Measurements from ENCODE around the gene AFAP1L2. TPM values are rescaled to one million over a fixed set of nuclear protein-coding genes. Genes with fewer than 3 reads are reported as not detected.

AFAP1L2 gene
- total and polyA plus RNA-seq, 2 donors (not counting 1 experiment from before 2014, with no cell fraction given): 4.7 to 4.9 TPM

GRCh38 chr10:114445332-114445731, 41.0 kb upstream of the AFAP1L2 start:
- Histone ChIP-seq H3K79me2 (ENCODE audit: control insufficient read depth, insufficient read depth, low read length) (no peaks in the 10 kb centered on the region), H2AFZ (ENCODE audit: insufficient read depth, low read depth, low read length, poor library complexity, severe bottlenecking) (no peak overlapping the region), H3K4me3 (ENCODE audit: control extremely low read depth in 1 of 5, extremely low read depth in 1 of 5, insufficient read depth in 1 of 5, low read depth in 2 of 5, low read length in 4 of 5) (no peak overlapping the region), H3K9ac (ENCODE audit: low read length) (no peak overlapping the region), H3K27me3 (replicated peaks in 1 of 4; ENCODE audit: control extremely low read depth in 1 of 4, control insufficient read depth in 3 of 4, insufficient read depth in 4 of 4, low read length in 3 of 4) (no peaks in the 10 kb centered on the region), H3K27ac (ENCODE audit: low read length in 2 of 2) (no peak overlapping the region), H3K9me3 (ENCODE audit: control extremely low read depth in 1 of 3, control insufficient read depth in 2 of 3, insufficient read depth in 1 of 3, low read length in 2 of 3) (no peaks in the 10 kb centered on the region), H4K20me1 (ENCODE audit: control insufficient read depth, insufficient read depth, low read length, poor library complexity, severe bottlenecking) (no peaks in the 10 kb centered on the region), H3K4me2 (replicated peaks; ENCODE audit: low read depth, low read length, poor library complexity, severe bottlenecking) (no peak overlapping the region), H3K4me1 (ENCODE audit: control insufficient read depth in 2 of 2, insufficient read depth in 2 of 2, low read length in 2 of 2) (no peaks in the 10 kb centered on the region), H3K36me3 (replicated peaks in 1 of 2; ENCODE audit: control extremely low read depth in 1 of 2, control insufficient read depth in 1 of 2, extremely low read depth in 1 of 2, insufficient read depth in 2 of 2, low read length in 1 of 2) (peaks cover 0 to 65% of the 10 kb centered on the region in 2 experiments)
- Mint-ChIP-seq H3K4me3 (no peak overlapping the region), H3K9me3 (ENCODE audit: insufficient read depth) (no peaks in the 10 kb centered on the region), H3K4me1 (no peaks in the 10 kb centered on the region), H3K27me3 (no peaks in the 10 kb centered on the region), H3K27ac (no peak overlapping the region)
- 96% methylated on average over 5 of the region's 6 CpGs for whole genome bisulfite sequencing (ENCODE audit: insufficient coverage)
- CTCF ChIA-PET: no interaction called here
- intact Hi-C loops (cut with micrococcal nuclease): no loop called here
- POLR2A ChIA-PET: no interaction called here
- ATAC-seq (ENCODE audit: low read depth) (no peak), DNase-seq (no peak)
- TF ChIP-seq EZH2 (IDR thresholded peaks at IDR 0.05; ENCODE audit: borderline replicate concordance, insufficient read depth, low read depth, low read length, poor library complexity, severe bottlenecking) (no peak), CTCF (IDR thresholded peaks at IDR 0.05) (no peak)

- CTCF ChIA-PET: interaction anchor here (1.5 kb wide), 1 partner anchor 14 kb away, joined by 3 read pairs; no protein-coding TSS in a partner anchor
- H3K79me2 ChIP-seq (ENCODE audit: control insufficient read depth, insufficient read depth, low read length): no peaks in the 10 kb centered on the region
- POLR2A ChIA-PET: no interaction called here
- no peaks in the 10 kb centered on the region for H3K9me3 Mint-ChIP-seq (ENCODE audit: insufficient read depth)
- no peaks in the 10 kb centered on the region for H4K20me1 ChIP-seq (ENCODE audit: control insufficient read depth, insufficient read depth, low read length, poor library complexity, severe bottlenecking)
- H3K36me3 ChIP-seq (replicated peaks in 1 of 2; ENCODE audit: control extremely low read depth in 1 of 2, control insufficient read depth in 1 of 2, extremely low read depth in 1 of 2, insufficient read depth in 2 of 2, low read length in 1 of 2): peaks cover 0 to 68% of the 10 kb centered on the region in 2 experiments
- H3K27ac ChIP-seq (ENCODE audit: low read length in 2 of 2): no peak overlapping the region
- H3K4me1 ChIP-seq (ENCODE audit: control insufficient read depth in 2 of 2, insufficient read depth in 2 of 2, low read length in 2 of 2): no peaks in the 10 kb centered on the region
- no peak for DNase-seq
- intact Hi-C loops (cut with micrococcal nuclease): no loop called here
- H3K9ac ChIP-seq (ENCODE audit: low read length): no peak overlapping the region
- H3K27ac Mint-ChIP-seq: no peak overlapping the region
- TF ChIP-seq CTCF (IDR thresholded peaks at IDR 0.05): no peak
- no peak for TF ChIP-seq EZH2 (IDR thresholded peaks at IDR 0.05; ENCODE audit: borderline replicate concordance, insufficient read depth, low read depth, low read length, poor library complexity, severe bottlenecking)
- H3K27me3 ChIP-seq (replicated peaks in 1 of 4; ENCODE audit: control extremely low read depth in 1 of 4, control insufficient read depth in 3 of 4, insufficient read depth in 4 of 4, low read length in 3 of 4): no peaks in the 10 kb centered on the region
- no peaks in the 10 kb centered on the region for H3K4me1 Mint-ChIP-seq
- no peak overlapping the region for H3K4me3 ChIP-seq (ENCODE audit: control extremely low read depth in 1 of 5, extremely low read depth in 1 of 5, insufficient read depth in 1 of 5, low read depth in 2 of 5, low read length in 4 of 5)
- H2AFZ ChIP-seq (ENCODE audit: insufficient read depth, low read depth, low read length, poor library complexity, severe bottlenecking): no peak overlapping the region
- H3K4me2 ChIP-seq (replicated peaks; ENCODE audit: low read depth, low read length, poor library complexity, severe bottlenecking): no peak overlapping the region
- no peak overlapping the region for H3K4me3 Mint-ChIP-seq
- no peak for ATAC-seq (ENCODE audit: low read depth)
- no peaks in the 10 kb centered on the region for H3K9me3 ChIP-seq (ENCODE audit: control extremely low read depth in 1 of 3, control insufficient read depth in 2 of 3, insufficient read depth in 1 of 3, low read length in 2 of 3)
- no peaks in the 10 kb centered on the region for H3K27me3 Mint-ChIP-seq
These were observed 40.5 kb upstream of the AFAP1L2 start for GRCh38 chr10:114444819-114445218.
